Activated naive CD4-positive, alpha-beta T cell treated with anti-CD3 and anti-CD28 coated beads, Interleukin-2, amount 50 U/mL, for 72 hours (primary cell): ENCODE results near the gene DPP6. TPM values are rescaled to one million over a fixed set of nuclear protein-coding genes. Genes with fewer than 3 reads are reported as not detected.

Experiments
- ATAC-seq, 2 donors: fragments of 150-1000 bp; cut with Tn5 transposase; 2 replicates each; pipeline ENCODE4 v1.10.0; 2021; ENCODE audit warnings: mild to moderate bottlenecking in 2 of 2, moderate library complexity in 2 of 2
- DNase-seq, 2 donors: peaks; one replicate each; pipeline ENCODE4 v3.0.0; 2021 to 2022; ENCODE audit warnings: low spot score in 2 of 2
- H3K27ac Mint-ChIP-seq, 2 donors: one replicate each; pipeline ENCODE4 v1.8.0; 2022; ENCODE audit warnings: mild to moderate bottlenecking in 2 of 2, mixed read lengths in 2 of 2
- H3K36me3 Mint-ChIP-seq, 2 donors: one replicate each; pipeline ENCODE4 v1.8.0; 2022; ENCODE audit warnings: mixed read lengths in 2 of 2
- H3K9me3 Mint-ChIP-seq, 2 donors: one replicate each; pipeline ENCODE4 v1.8.0; 2022; ENCODE audit warnings: mixed read lengths in 2 of 2
- total RNA-seq, 2 donors: library from RNA; stranded (reverse); gene quantifications; one replicate each; pipeline ENCODE4 v1.2.3, GENCODE V29; 2022

Gene DPP6
- total RNA-seq, 2 donors from 2014 or later, result not detected

DNA sequence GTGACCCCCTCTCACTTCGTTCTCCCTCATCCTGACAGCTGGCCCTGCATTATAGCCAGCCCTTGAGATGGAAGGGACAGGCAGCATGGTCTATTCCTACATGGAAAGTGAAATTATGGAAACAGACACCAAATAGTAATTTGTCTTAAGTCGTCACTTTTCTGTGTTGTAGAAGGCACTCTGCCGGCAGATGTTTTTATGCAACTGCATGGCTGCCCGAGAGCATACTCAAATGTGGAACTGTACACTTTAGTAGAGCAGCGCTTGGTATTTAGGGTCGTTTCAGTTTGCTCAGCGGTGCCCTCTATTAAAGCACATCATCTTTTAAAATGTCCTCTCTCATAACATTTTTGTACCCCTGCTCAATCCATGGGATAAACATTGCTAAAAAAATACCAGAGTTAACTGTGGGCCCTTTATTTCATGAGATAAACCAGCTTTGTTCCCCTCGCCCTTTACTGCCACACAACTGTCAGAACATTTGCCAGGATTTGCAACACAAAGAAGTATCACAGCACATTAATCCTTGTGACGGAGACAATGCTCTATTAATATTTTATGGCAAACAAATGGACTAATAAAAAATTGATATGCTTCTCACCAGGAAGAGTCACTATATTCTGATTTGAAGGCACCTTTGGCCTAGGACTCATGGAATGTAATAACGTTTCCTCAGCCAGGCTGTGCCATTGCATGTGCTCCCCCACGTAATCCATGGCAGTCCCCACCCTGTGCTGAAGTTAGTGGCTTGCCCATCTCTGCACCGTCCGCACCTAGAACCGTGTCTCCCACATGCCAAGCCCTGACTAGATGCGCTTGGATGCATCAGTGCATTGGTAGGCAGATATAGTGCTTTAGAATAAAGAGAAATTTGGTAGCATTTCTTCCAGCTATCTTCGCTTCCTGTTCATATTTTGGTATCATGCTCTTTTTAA lies 729.4 kb downstream of the DPP6 start:
- ATAC-seq, result no peak
- no peak overlapping the region for H3K27ac Mint-ChIP-seq
- no peak for DNase-seq
- H3K9me3 Mint-ChIP-seq, result peaks cover 24 to 36% of the 10 kb centered on the region in 2 donors
- H3K36me3 Mint-ChIP-seq, result peaks cover 0 to 6% of the 10 kb centered on the region in 2 donors

GRCh38 chr7:154783281-154783909 lies 731.2 kb downstream of the DPP6 start:
- DNase-seq, result no peak
- Mint-ChIP-seq H3K9me3 (peaks cover 24 to 32% of the 10 kb centered on the region in 2 donors), H3K27ac (no peak overlapping the region), H3K36me3 (peaks cover 0 to 6% of the 10 kb centered on the region in 2 donors)
- no peak for ATAC-seq

GRCh38 chr7:154785898-154786297 lies 733.7 kb downstream of the DPP6 start:
- DNase-seq (no peak), ATAC-seq (no peak)
- H3K36me3 Mint-ChIP-seq, result peaks cover 0 to 11% of the 10 kb centered on the region in 2 donors
- peaks cover 17 to 21% of the 10 kb centered on the region in 2 donors for H3K9me3 Mint-ChIP-seq
- no peak overlapping the region for H3K27ac Mint-ChIP-seq

DNA sequence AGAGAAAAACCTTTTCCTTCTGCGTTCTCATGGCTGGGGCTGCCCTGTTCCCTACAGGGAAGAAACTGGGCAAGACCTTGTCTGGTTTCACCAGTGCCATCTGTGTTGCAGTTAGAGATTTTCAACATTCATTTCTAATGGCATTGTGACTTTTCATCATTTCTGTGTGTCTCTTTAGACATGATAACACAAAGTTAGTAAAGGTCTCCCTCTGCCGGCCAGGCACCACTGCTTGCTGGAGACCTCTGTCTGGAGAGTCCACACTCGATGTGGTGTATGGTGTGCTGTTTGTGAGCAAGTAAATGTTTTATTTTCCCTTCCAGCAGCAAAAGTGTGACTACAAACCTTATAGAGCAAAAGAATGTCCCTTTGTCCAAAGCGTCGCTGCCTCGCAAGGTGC lies 737.2 kb downstream of the DPP6 start:
- Mint-ChIP-seq H3K36me3 (peaks cover 0 to 11% of the 10 kb centered on the region in 2 donors), H3K9me3 (peaks cover 15 to 21% of the 10 kb centered on the region in 2 donors)
- no peak for DNase-seq

GRCh38 chr7:154791611-154792010 lies 739.4 kb downstream of the DPP6 start:
- no peak overlapping the region for H3K27ac Mint-ChIP-seq
- peaks cover 0 to 11% of the 10 kb centered on the region in 2 donors for H3K36me3 Mint-ChIP-seq
- H3K9me3 Mint-ChIP-seq, result peaks cover 4 to 7% of the 10 kb centered on the region in 2 donors
- ATAC-seq, result no peak
- DNase-seq, result no peak

More for the DNA sequence above, 737.2 kb downstream of the DPP6 start:
- H3K27ac Mint-ChIP-seq, result no peak overlapping the region
- no peak for ATAC-seq

DNA sequence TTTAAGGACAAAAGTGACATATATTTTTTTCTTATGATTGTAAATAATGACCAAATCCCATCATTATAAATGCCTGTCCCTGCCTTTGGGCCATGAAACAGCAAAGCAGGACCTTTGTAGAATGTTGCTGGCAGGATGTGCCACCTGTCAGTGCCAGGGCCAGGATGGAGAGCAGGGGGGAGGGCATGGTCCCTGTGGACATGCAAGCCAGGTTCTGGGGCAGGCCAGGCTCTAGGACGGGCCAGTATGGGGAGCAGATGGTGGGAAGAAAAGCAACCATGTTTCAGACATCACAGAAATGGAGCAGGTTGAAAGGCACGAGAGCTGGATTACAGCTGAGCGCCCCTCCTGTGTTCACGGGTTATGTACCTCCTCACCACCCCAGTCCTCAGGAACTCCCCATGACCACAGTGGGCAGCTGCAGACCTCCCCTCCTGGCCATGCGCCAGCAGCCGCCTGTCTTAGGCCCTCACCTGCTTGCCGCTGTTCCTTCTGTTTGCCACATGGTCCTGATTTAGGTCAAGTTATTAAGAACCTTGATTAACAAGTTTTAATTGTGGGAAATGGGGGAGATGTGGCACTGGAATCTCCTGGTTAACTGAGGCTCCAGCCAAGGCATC lies 740.3 kb downstream of the DPP6 start:
- H3K9me3 Mint-ChIP-seq, result peaks cover 0 to 7% of the 10 kb centered on the region in 2 donors
- no peak overlapping the region for H3K27ac Mint-ChIP-seq
- peaks cover 0 to 11% of the 10 kb centered on the region in 2 donors for H3K36me3 Mint-ChIP-seq
- ATAC-seq (no peak), DNase-seq (no peak)

DNA sequence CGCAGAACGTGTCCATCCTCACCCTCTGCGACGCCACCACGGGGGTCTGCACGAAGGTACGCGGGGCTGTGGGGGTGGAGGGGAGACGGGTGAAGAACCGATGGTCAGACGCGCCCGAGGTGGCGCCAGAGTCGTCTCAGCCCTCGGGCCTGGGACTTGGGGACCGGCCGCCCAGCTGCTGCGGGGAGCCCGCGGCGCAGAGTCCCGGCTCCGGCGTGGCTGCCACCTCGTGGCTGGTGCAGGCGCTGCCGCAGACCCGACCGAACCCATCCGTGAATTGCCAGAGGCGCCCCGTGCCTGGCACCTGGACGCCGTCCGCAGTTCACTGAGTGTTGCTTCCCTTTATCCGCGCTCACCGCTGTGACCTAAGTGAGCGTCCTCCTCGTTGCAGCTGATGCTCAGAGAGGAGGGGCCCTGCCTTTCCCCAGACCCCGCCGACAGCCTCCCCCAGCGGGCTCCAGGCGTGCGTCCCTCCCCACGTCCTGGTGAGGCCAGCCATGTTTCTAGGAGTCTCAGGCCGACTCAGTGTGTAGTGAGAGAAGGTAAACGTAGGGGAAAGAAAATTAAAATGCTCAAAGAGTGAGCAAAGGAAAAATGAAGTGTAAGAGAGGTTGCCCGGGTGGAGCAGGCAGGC lies 742.1 kb downstream of the DPP6 start:
- H3K9me3 Mint-ChIP-seq, result no peaks in the 10 kb centered on the region
- peak in 1 of 2 donors; percentile 25 for DNase-seq
- ATAC-seq, result peak in 1 of 2 donors; percentile 60
- no peak overlapping the region for H3K27ac Mint-ChIP-seq
- peaks cover 0 to 2% of the 10 kb centered on the region in 2 donors for H3K36me3 Mint-ChIP-seq

GRCh38 chr7:154795014-154795413 lies 742.8 kb downstream of the DPP6 start:
- no peak overlapping the region for H3K27ac Mint-ChIP-seq
- DNase-seq, result no peak
- ATAC-seq, result no peak
- H3K9me3 Mint-ChIP-seq, result no peaks in the 10 kb centered on the region
- H3K36me3 Mint-ChIP-seq, result no peaks in the 10 kb centered on the region

DNA sequence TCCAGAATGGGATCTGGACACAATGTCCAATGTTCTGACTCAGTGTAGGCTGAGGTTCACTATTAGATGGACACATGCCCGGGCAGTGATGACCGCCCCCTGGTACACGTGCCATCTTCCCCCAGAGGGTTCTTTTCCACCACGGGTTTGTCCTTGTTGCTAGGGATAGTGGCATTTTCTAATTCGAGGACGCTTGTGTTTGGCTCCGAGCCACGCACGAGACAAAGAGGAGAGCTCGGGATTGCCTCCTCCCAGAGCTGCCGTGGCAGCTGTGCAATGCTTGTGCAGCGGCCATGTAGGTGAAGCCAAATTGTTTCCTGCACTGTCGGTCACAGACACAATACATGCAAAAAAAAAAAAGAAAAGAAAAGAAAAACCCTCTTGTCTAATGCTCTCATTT lies 743.2 kb downstream of the DPP6 start:
- Mint-ChIP-seq H3K36me3 (no peaks in the 10 kb centered on the region), H3K27ac (no peak overlapping the region), H3K9me3 (no peaks in the 10 kb centered on the region)
- DNase-seq (no peak), ATAC-seq (no peak)

DNA sequence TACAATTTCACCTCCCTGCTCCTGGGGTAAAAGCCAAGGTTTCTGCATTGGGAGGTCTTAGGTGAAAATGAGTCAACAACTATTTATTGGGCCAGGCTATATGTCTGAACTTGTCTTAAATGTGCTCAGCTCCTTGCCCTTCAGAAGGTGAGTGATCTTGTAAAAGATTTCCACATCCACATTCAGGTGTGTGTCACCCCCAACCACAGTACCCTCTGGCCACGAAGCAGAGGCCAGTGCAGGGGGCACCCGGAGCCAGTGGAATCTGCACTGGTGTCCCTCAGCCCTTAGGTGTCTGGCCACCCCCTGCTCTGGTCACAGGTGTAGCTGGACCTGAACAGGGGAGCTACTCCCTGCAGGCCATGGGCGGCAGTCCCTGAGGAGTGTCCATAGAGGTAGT lies 752.3 kb downstream of the DPP6 start:
- DNase-seq (no peak), ATAC-seq (no peak)
- Mint-ChIP-seq H3K36me3 (no peaks in the 10 kb centered on the region), H3K27ac (no peak overlapping the region), H3K9me3 (peaks cover 3% of the 10 kb centered on the region in 2 donors)

- Mint-ChIP-seq H3K9me3 (peaks cover 11 to 23% of the 10 kb centered on the region in 2 donors), H3K27ac (no peak overlapping the region), H3K36me3 (no peaks in the 10 kb centered on the region)
- ATAC-seq (no peak), DNase-seq (no peak)
Observed at GRCh38 chr7:154812027-154812426, 759.8 kb downstream of the DPP6 start.

- ATAC-seq, result no peak
- Mint-ChIP-seq H3K9me3 (peaks cover 8 to 10% of the 10 kb centered on the region in 2 donors), H3K27ac (no peak overlapping the region), H3K36me3 (no peaks in the 10 kb centered on the region)
- DNase-seq, result no peak
Observed at GRCh38 chr7:154817224-154817896, 765.2 kb downstream of the DPP6 start.

GRCh38 chr7:154827007-154827406 lies 774.8 kb downstream of the DPP6 start:
- Mint-ChIP-seq H3K27ac (no peak overlapping the region), H3K36me3 (no peaks in the 10 kb centered on the region), H3K9me3 (no peaks in the 10 kb centered on the region)
- DNase-seq (no peak), ATAC-seq (no peak)

DNA sequence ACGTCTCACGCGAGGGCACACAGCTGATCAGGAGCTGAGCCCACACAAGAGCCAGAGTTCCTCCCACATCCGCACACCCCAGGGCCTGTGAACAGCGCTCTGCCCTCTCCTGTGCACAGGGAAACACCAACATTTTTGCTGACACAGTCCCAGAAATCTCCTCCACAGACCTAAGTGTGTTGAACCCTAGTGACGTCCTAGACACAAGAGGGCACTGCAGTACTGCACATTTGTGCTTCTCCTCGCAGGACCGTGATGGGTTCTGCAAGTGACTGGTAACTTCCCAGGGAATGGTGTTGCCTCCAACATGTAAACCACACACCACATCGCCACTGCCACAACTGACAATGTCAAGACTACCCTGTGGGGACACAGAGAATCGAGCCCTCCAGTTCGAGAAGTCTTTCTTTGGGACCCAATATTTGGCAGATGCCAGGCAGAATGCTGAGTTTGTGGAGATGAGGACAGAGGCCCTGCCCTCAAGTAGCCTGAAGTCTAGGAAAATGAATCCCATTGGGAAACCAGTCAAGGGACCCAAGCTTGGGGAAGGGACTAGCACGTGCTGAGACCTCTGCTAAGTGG lies 780.5 kb downstream of the DPP6 start:
- H3K27ac Mint-ChIP-seq, result no peak overlapping the region
- H3K36me3 Mint-ChIP-seq, result no peaks in the 10 kb centered on the region
- ATAC-seq, result no peak
- DNase-seq, result peak in 1 of 2 donors; percentile 4
- no peaks in the 10 kb centered on the region for H3K9me3 Mint-ChIP-seq

DNA sequence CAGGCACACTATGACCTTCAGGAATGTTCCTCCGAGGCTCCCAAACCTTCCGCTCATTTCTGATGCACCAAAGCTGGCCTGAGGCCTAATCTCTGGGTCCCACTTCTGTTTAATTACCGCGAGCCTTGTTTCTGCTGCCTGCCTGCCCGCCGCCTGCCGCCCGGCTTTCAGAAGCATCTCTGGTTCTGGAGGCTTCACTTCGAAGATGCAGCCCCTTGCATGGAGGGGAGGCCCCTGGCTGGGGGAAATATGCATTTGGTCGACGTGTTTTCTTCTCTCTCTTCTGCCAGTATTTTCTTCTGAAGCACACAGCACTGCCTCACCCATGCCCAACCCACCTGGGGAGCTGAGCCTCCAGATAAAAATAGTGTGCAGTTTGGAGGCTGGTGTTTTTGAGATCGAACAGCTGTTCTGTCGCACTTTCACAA lies 783.8 kb downstream of the DPP6 start:
- no peaks in the 10 kb centered on the region for H3K9me3 Mint-ChIP-seq
- DNase-seq (no peak), ATAC-seq (no peak)
- peaks cover 0 to 5% of the 10 kb centered on the region in 2 donors for H3K36me3 Mint-ChIP-seq
- no peak overlapping the region for H3K27ac Mint-ChIP-seq

GRCh38 chr7:154837087-154837486 lies 784.9 kb downstream of the DPP6 start:
- Mint-ChIP-seq H3K9me3 (no peaks in the 10 kb centered on the region), H3K36me3 (peaks cover 0 to 5% of the 10 kb centered on the region in 2 donors), H3K27ac (no peak overlapping the region)
- ATAC-seq (no peak), DNase-seq (no peak)
